GM19397 (cell line): ENCODE results near the gene RBPJ.

Experiments used
- ATAC-seq: cut with Tn5 transposase; IDR thresholded peaks from one replicate; pipeline ENCODE4 v1.9.1; 2021; ENCODE audit warnings: mild to moderate bottlenecking, moderate library complexity; ENCODE audit not compliant: unreplicated experiment

The RBPJ gene

GRCh38 chr4:26320538-26321372 is at the start of gene RBPJ:
TSS of gene RBPJ (plus strand) at chr4:26321014. CDS start at chr4:26321029, 15 bp downstream.
- peak; percentile 29 for ATAC-seq

GRCh38 chr4:26271703-26272102 is 49.1 kb upstream of the RBPJ start:
- ATAC-seq: no peak

GRCh38 chr4:26272654-26273615 is 47.9 kb upstream of the RBPJ start:
- no peak for ATAC-seq

GRCh38 chr4:26273616-26273980 is 47.2 kb upstream of the RBPJ start:
- ATAC-seq: no peak

- ATAC-seq: no peak
Observed at GRCh38 chr4:26275281-26275680, 45.5 kb upstream of the RBPJ start.

- ATAC-seq: no peak
Observed at GRCh38 chr4:26279446-26279845, 41.4 kb upstream of the RBPJ start.

- ATAC-seq: no peak
Observed at GRCh38 chr4:26281881-26282280, 38.9 kb upstream of the RBPJ start.

- ATAC-seq: no peak
Observed at GRCh38 chr4:26284536-26284935, 36.3 kb upstream of the RBPJ start.

- ATAC-seq: no peak
Observed at GRCh38 chr4:26285272-26285671, 35.5 kb upstream of the RBPJ start.

- no peak for ATAC-seq
Observed at GRCh38 chr4:26287756-26288155, 33.1 kb upstream of the RBPJ start.

- ATAC-seq: peak; percentile 85
Observed at GRCh38 chr4:26288355-26288909, 32.4 kb upstream of the RBPJ start.

GRCh38 chr4:26289401-26289800 is 31.4 kb upstream of the RBPJ start:
- no peak for ATAC-seq

GRCh38 chr4:26290321-26290720 is 30.5 kb upstream of the RBPJ start:
- no peak for ATAC-seq

GRCh38 chr4:26294904-26295303 is 25.9 kb upstream of the RBPJ start:
- no peak for ATAC-seq

GRCh38 chr4:26296021-26296420 is 24.8 kb upstream of the RBPJ start:
- ATAC-seq: no peak

GRCh38 chr4:26296514-26296913 is 24.3 kb upstream of the RBPJ start:
- ATAC-seq: no peak

GRCh38 chr4:26297219-26297618 is 23.6 kb upstream of the RBPJ start:
- ATAC-seq: no peak

GRCh38 chr4:26298198-26298947 is 22.4 kb upstream of the RBPJ start:
- no peak for ATAC-seq

GRCh38 chr4:26299254-26299882 is 21.4 kb upstream of the RBPJ start:
- ATAC-seq: no peak
